Activated T-helper 1 cell treated with anti-CD3 and anti-CD28 coated beads, Interleukin-2, amount 50 U/mL, for 16 hours (primary cell): ENCODE data around the gene NID1.
"Not testable (repeated sequence)": the region's sequence is repeated elsewhere in the genome, so short reads cannot be mapped to it uniquely, and the experiment has no call there.

Source experiments
- DNase-seq, 2 donors: peaks; one replicate each; pipeline ENCODE4 v3.0.0-alpha.2; 2020; ENCODE audit warnings: low read depth in 1 of 2, low spot score in 1 of 2

The NID1 gene

GRCh38 chr1:235971571-235972310, 93.1 kb downstream of the NID1 start:
- DNase-seq, result peak; percentile 68 to 73

GRCh38 chr1:235971020-235971419, 93.9 kb downstream of the NID1 start:
- no peak for DNase-seq

- DNase-seq, result no peak
Observed at GRCh38 chr1:235968831-235969230, 96.1 kb downstream of the NID1 start.

GRCh38 chr1:235966134-235966533, 98.8 kb downstream of the NID1 start:
- not testable (repeated sequence) for DNase-seq

- no peak for DNase-seq
Observed at GRCh38 chr1:235960809-235961208, 104.1 kb downstream of the NID1 start.

- DNase-seq, result no peak
Observed at GRCh38 chr1:235958021-235958420, 106.9 kb downstream of the NID1 start.

- no peak for DNase-seq
Observed at GRCh38 chr1:235955777-235956176, 109.1 kb downstream of the NID1 start.

- DNase-seq, result peak in 1 of 2 donors; percentile 8
Observed at GRCh38 chr1:235954306-235955283, 110.3 kb downstream of the NID1 start.

GRCh38 chr1:235953801-235954200, 111.1 kb downstream of the NID1 start:
- DNase-seq, result no peak

- no peak for DNase-seq
Observed at GRCh38 chr1:235952950-235953615, 111.8 kb downstream of the NID1 start.

- DNase-seq, result no peak
Observed at GRCh38 chr1:235951661-235952060, 113.2 kb downstream of the NID1 start.

GRCh38 chr1:235950318-235950717, 114.6 kb downstream of the NID1 start:
- DNase-seq, result no peak

- DNase-seq, result no peak
Observed at GRCh38 chr1:235948774-235949427, 116.0 kb downstream of the NID1 start.

- no peak for DNase-seq
Observed at GRCh38 chr1:235947989-235948388, 116.9 kb downstream of the NID1 start.

- DNase-seq, result no peak
Observed at GRCh38 chr1:235946571-235946981, 118.3 kb downstream of the NID1 start.

- DNase-seq, result no peak
Observed at GRCh38 chr1:235945775-235946570, 118.9 kb downstream of the NID1 start.

GRCh38 chr1:235943581-235944114, 121.2 kb downstream of the NID1 start:
- no peak for DNase-seq

GRCh38 chr1:235942979-235943575, 121.8 kb downstream of the NID1 start:
- no peak for DNase-seq

- no peak for DNase-seq
Observed at GRCh38 chr1:235942625-235942934, 122.3 kb downstream of the NID1 start.
